Measurements from ENCODE around the gene BCKDK. TPM values are rescaled to one million over a fixed set of nuclear protein-coding genes. Genes with fewer than 3 reads are reported as not detected.
A peak's percentile ranks its signal among the peaks of the same experiment; 100 is the strongest.
"Not testable (repeated sequence)": the region's sequence is repeated elsewhere in the genome, so short reads cannot be mapped to it uniquely, and the experiment has no call there.

BCKDK gene
- total RNA-seq, 1 donor from 2014 or later = 50.9 TPM

GRCh38 chr16:31138621-31139578 is 30.7 kb downstream of the BCKDK start:
- peak; percentile 67 for DNase-seq (ENCODE audit: low read depth)
- H3K4me3 ChIP-seq (ENCODE audit: low read depth, low read length) = no peak overlapping the region
- TF ChIP-seq CTCF (IDR thresholded peaks at IDR 0.05; ENCODE audit: insufficient read depth, low read length, poor library complexity, severe bottlenecking) = no peak

GRCh38 chr16:31141071-31141469 is 32.9 kb downstream of the BCKDK start:
- not testable (repeated sequence) for H3K36me3 ChIP-seq (ENCODE audit: control insufficient read depth, insufficient read depth, low read length); DNase-seq (ENCODE audit: low read depth); H3K4me3 ChIP-seq (ENCODE audit: low read depth, low read length); H3K27me3 ChIP-seq (ENCODE audit: control insufficient read depth, insufficient read depth, low read length)

More at GRCh38 chr16:31138621-31139578, 30.7 kb downstream of the BCKDK start:
- peaks cover 3% of the 10 kb centered on the region for H3K27me3 ChIP-seq (ENCODE audit: control insufficient read depth, insufficient read depth, low read length)
- H3K36me3 ChIP-seq (ENCODE audit: control insufficient read depth, insufficient read depth, low read length) = no peaks in the 10 kb centered on the region

GRCh38 chr16:31141489-31142108 is 33.4 kb downstream of the BCKDK start:
- Histone ChIP-seq H3K27me3 (ENCODE audit: control insufficient read depth, insufficient read depth, low read length) (peaks cover 6% of the 10 kb centered on the region), H3K36me3 (ENCODE audit: control insufficient read depth, insufficient read depth, low read length) (no peaks in the 10 kb centered on the region), H3K4me3 (ENCODE audit: low read depth, low read length) (no peak overlapping the region)
- DNase-seq (ENCODE audit: low read depth) = no peak
- no peak for TF ChIP-seq CTCF (IDR thresholded peaks at IDR 0.05; ENCODE audit: insufficient read depth, low read length, poor library complexity, severe bottlenecking)

DNA sequence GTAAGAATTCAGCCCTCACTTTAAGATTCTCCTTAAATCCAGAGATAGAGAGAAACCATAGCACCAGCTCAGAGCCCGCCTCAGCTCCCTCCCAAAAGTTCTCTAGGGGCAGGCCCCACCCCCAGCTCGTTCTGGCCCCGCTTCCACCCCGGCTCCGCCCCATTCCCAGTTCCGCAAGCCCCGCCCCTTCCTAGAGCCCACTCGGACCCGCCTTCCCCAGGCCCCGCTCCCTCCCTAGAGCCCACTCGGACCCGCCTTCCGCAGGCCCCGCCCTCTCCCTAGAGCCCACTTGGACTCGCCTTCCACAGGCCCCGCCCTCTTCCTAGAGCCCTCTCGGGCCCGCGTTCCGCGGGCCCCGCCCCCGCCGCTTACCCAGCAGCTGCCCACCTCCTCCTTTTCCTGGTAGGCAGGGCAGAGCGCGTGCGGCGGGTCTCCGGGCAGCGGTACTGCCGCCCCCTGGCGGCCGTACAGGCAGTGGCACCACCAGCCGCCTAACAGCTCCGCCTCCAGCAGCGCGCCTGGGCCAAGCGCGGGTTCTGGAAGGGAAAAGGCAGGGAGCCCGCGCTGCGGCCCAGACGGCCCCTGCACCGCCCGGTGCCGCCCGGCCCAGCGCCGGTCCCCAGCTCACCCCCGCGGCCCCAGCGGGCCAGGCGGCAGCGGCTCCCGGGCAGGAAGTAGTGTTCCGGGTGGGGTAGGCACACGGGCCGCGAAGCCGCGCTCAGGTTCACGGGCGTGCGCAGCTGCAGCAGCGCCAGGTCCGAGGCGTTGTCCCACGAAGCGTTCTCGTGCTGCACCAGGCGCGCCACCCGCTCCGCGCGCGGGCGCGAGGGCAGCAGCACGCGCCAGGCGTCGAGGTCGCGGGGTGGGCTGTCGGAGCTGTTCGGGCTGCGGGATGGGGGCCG is 34.2 kb downstream of the BCKDK start:
- H3K27me3 ChIP-seq (ENCODE audit: control insufficient read depth, insufficient read depth, low read length) = peaks cover 12% of the 10 kb centered on the region
- TF ChIP-seq CTCF (IDR thresholded peaks at IDR 0.05; ENCODE audit: insufficient read depth, low read length, poor library complexity, severe bottlenecking) = peak; percentile 83
- H3K36me3 ChIP-seq (ENCODE audit: control insufficient read depth, insufficient read depth, low read length) = no peaks in the 10 kb centered on the region
- H3K4me3 ChIP-seq (ENCODE audit: low read depth, low read length) = peak overlapping the region; percentile 30
- peak; percentile 87 for DNase-seq (ENCODE audit: low read depth)

DNA sequence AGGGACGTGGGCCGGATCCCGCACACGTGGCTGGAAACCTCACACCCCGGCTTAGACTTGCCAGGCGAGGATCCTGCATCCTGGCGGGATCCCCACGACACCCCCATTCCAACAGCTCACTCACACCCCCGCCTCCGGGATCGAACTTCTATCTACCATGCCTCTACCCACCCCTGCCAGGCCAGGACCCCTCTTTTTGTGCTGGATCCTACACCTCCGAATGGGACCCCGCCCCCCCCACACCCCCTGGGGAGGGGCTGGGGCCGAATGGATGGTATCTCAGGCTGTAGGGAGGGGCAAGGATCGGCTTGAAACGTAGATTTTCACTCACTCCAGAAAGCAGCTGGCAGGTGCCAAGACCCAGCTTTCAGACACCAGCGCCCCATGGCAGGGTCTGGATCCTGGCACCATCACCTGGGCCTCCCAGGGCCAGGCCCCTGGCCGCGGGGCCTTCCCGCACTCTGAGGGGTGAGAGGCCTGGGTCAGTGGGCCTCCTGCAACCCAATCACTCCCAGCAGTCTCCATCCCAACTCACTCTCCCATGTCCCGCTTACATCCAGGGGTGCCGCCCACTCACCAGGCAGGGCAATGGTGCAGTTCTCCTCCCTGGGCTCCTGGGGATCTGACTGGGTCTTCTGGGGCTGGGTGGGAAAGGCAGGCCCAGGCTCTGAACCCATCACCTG is 35.0 kb downstream of the BCKDK start:
- Histone ChIP-seq H3K36me3 (ENCODE audit: control insufficient read depth, insufficient read depth, low read length) (no peaks in the 10 kb centered on the region), H3K27me3 (ENCODE audit: control insufficient read depth, insufficient read depth, low read length) (peaks cover 17% of the 10 kb centered on the region), H3K4me3 (ENCODE audit: low read depth, low read length) (no peak overlapping the region)
- no peak for TF ChIP-seq CTCF (IDR thresholded peaks at IDR 0.05; ENCODE audit: insufficient read depth, low read length, poor library complexity, severe bottlenecking)
- DNase-seq (ENCODE audit: low read depth) = no peak

Data from kidney epithelial cell (primary cell).